Stomach (tissue), 4 donors: ENCODE measurements around the gene CBX8.

Source experiments
- CTCF ChIP-seq, 7 experiments: fragments of 450-650 bp in 4 of 7; fragments of 200-600 bp in 3 of 7; sonication (generic) in 3 of 7; IDR thresholded peaks; one replicate each; pipeline ENCODE4 v1.5.1; 2016 to 2019; ENCODE audit warnings: antibody characterized with exemption in 7 of 7, control low read depth in 2 of 7, mild to moderate bottlenecking in 1 of 7
- POLR2A ChIP-seq, 4 donors: fragments of 450-650 bp; IDR thresholded peaks; one replicate each; pipeline ENCODE4 v1.6.1; 2016; ENCODE audit warnings: antibody characterized with exemption in 4 of 4, control low read depth in 2 of 4, mild to moderate bottlenecking in 1 of 4, moderate library complexity in 1 of 4
- POLR2AphosphoS5 ChIP-seq, 3 donors: sonication (generic); formaldehyde crosslinking; IDR thresholded peaks; one replicate each; pipeline ENCODE4 v1.6.1; 2016; ENCODE audit warnings: antibody characterized with exemption in 3 of 3

GRCh38 chr17:79833110-79833450, 36.2 kb upstream of the CBX8 start:
- TF ChIP-seq CTCF (IDR thresholded peaks at IDR 0.05) (no peak), POLR2A (IDR thresholded peaks at IDR 0.05) (no peak), POLR2AphosphoS5 (IDR thresholded peaks at IDR 0.05) (no peak)
